GM18867 (cell line): Measurements from ENCODE around the gene KIAA0408.
A peak's percentile ranks its signal among the peaks of the same experiment; 100 is the strongest.
"Not testable (repeated sequence)": the region's sequence is repeated elsewhere in the genome, so short reads cannot be mapped to it uniquely, and the experiment has no call there.

Source experiments
- ATAC-seq: cut with Tn5 transposase; IDR thresholded peaks from one replicate; pipeline ENCODE4 v1.9.1; 2021; ENCODE audit warnings: mild to moderate bottlenecking, moderate library complexity; ENCODE audit not compliant: unreplicated experiment

Gene KIAA0408

GRCh38 chr6:127464161-127464880 lies 5.1 kb upstream of the KIAA0408 start:
- ATAC-seq = no peak

- no peak for ATAC-seq
Measured at GRCh38 chr6:127463056-127463455, 3.9 kb upstream of the KIAA0408 start.

- ATAC-seq = no peak
Measured at GRCh38 chr6:127462376-127462775, 3.2 kb upstream of the KIAA0408 start.

GRCh38 chr6:127460465-127460864 lies 1.3 kb upstream of the KIAA0408 start:
- no peak for ATAC-seq

GRCh38 chr6:127458817-127459216 lies 372 bp downstream of the KIAA0408 start:
- no peak for ATAC-seq

GRCh38 chr6:127458222-127458621 lies 967 bp downstream of the KIAA0408 start:
- no peak for ATAC-seq

- no peak for ATAC-seq
Measured at GRCh38 chr6:127457456-127458064, 1.6 kb downstream of the KIAA0408 start.

- no peak for ATAC-seq
Measured at GRCh38 chr6:127456465-127456864, 2.7 kb downstream of the KIAA0408 start.

- ATAC-seq = no peak
Measured at GRCh38 chr6:127453845-127454619, 5.2 kb downstream of the KIAA0408 start.

- no peak for ATAC-seq
Measured at GRCh38 chr6:127452803-127453202, 6.4 kb downstream of the KIAA0408 start.

- no peak for ATAC-seq
Measured at GRCh38 chr6:127451388-127451787, 7.8 kb downstream of the KIAA0408 start.

- no peak for ATAC-seq
Measured at GRCh38 chr6:127447780-127448179, 11.4 kb downstream of the KIAA0408 start.

GRCh38 chr6:127446356-127446755 lies 12.8 kb downstream of the KIAA0408 start:
- no peak for ATAC-seq

GRCh38 chr6:127441881-127442280 lies 17.3 kb downstream of the KIAA0408 start:
- ATAC-seq = no peak

- no peak for ATAC-seq
Measured at GRCh38 chr6:127439718-127440117, 19.5 kb downstream of the KIAA0408 start.

- ATAC-seq = no peak
Measured at GRCh38 chr6:127436578-127437110, 22.5 kb downstream of the KIAA0408 start.

- no peak for ATAC-seq
Measured at GRCh38 chr6:127435626-127436220, 23.5 kb downstream of the KIAA0408 start.

GRCh38 chr6:127434651-127435050 lies 24.5 kb downstream of the KIAA0408 start:
- ATAC-seq = no peak

- not testable (repeated sequence) for ATAC-seq
Measured at GRCh38 chr6:127428562-127428961, 30.6 kb downstream of the KIAA0408 start.

GRCh38 chr6:127423921-127424320 lies 35.3 kb downstream of the KIAA0408 start:
- peak; percentile 22 for ATAC-seq

- not testable (repeated sequence) for ATAC-seq
Measured at GRCh38 chr6:127421164-127421563, 38.0 kb downstream of the KIAA0408 start.
